ENCODE data around the gene SPART.

Gene SPART

GRCh38 chr13:36275190-36276002, 70.8 kb downstream of the SPART start:
- peaks cover 3% of the 10 kb centered on the region; the same call in 1 of the 2 replicates for H3K36me3 ChIP-seq (ENCODE audit: insufficient read depth, low read depth, low read length)
- H3K9ac ChIP-seq (ENCODE audit: low read depth, low read length): no peak overlapping the region
- H3K4me3 ChIP-seq (ENCODE audit: low read length): no peak overlapping the region
- no peaks in the 10 kb centered on the region for H3K9me3 ChIP-seq (ENCODE audit: insufficient read depth, low read depth, low read length)
- no peaks in the 10 kb centered on the region for H3K4me1 ChIP-seq (ENCODE audit: insufficient read depth, low read length)
- H3K27ac ChIP-seq (ENCODE audit: low read length): no peak overlapping the region
- no peaks in the 10 kb centered on the region for H3K27me3 ChIP-seq (ENCODE audit: insufficient read depth, low read length)

DNA sequence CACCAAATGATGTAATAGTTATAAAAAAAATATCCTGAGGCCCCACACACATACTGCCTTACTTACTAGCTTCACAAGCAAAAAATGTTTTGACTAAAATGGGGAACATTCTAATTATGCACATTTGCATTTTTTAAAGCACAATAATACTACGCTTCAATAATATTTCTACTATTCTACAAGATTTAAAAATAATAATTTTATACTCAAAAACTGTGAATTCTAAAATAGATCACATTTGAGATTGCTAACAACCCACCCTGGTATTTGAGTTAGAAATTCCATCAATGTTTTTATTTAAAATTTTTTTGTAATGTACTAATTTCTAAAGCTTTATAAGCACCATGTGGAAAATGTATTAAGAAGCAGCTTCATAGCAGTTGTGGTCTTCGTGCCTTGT, 72.8 kb downstream of the SPART start:
- no peak overlapping the region for H3K27ac ChIP-seq (ENCODE audit: low read length)
- no peaks in the 10 kb centered on the region for H3K27me3 ChIP-seq (ENCODE audit: insufficient read depth, low read length)
- no peaks in the 10 kb centered on the region for H3K9me3 ChIP-seq (ENCODE audit: insufficient read depth, low read depth, low read length)
- no peak overlapping the region for H3K4me3 ChIP-seq (ENCODE audit: low read length)
- H3K9ac ChIP-seq (ENCODE audit: low read depth, low read length): no peak overlapping the region
- H3K36me3 ChIP-seq (ENCODE audit: insufficient read depth, low read depth, low read length): peaks cover 3% of the 10 kb centered on the region; the same call in 1 of the 2 replicates
- H3K4me1 ChIP-seq (ENCODE audit: insufficient read depth, low read length): no peaks in the 10 kb centered on the region

GRCh38 chr13:36261976-36262375, 84.2 kb downstream of the SPART start:
- Histone ChIP-seq H3K27ac (ENCODE audit: low read length) (no peak overlapping the region), H3K36me3 (ENCODE audit: insufficient read depth, low read depth, low read length) (no peaks in the 10 kb centered on the region), H3K4me1 (ENCODE audit: insufficient read depth, low read length) (peaks cover 5% of the 10 kb centered on the region; the same call in 1 of the 2 replicates), H3K4me3 (ENCODE audit: low read length) (no peak overlapping the region), H3K27me3 (ENCODE audit: insufficient read depth, low read length) (no peaks in the 10 kb centered on the region), H3K9ac (ENCODE audit: low read depth, low read length) (no peak overlapping the region), H3K9me3 (ENCODE audit: insufficient read depth, low read depth, low read length) (no peaks in the 10 kb centered on the region)

- Histone ChIP-seq H3K9me3 (ENCODE audit: insufficient read depth, low read depth, low read length) (no peaks in the 10 kb centered on the region), H3K27ac (ENCODE audit: low read length) (no peak overlapping the region)
Observed at GRCh38 chr13:36261011-36261410, 85.2 kb downstream of the SPART start.

DNA sequence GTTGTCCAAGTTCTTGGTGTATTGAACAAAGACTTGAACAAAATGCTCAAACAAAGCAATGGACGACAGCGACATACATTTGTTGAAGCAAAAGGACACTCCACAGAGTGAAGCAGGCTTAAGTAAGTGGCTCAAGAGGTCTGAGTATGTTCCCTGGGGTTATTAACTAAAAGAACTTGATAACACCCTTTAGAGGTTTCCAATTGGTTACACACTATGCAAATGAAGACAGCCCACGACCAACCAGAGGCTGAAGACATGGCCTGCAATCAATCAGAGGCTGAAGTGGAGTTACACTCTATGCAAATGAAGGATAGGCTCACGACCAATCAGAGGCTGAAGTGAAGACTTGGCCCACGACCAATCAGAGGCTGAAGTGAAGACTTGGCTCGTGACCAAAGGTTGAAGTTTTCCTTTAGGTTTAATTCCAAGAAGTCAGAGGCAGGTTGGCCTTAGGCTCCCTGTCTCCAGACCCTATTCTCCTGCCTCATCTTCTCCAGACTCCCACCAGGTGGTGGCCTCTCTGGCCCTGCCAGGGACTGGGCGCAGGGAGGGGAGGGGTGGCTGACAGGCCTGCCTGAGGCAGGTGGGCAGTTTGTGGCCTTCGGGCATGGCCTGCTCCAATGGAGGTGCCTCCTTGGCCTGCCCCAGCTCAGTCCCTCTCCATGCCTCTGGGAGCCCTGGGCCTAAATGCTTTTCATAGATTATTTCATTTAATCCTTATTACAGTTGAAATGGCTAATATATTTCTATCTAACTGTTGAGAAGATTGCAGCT, 86.6 kb downstream of the SPART start:
- Histone ChIP-seq H3K36me3 (ENCODE audit: insufficient read depth, low read depth, low read length) (no peaks in the 10 kb centered on the region), H3K9me3 (ENCODE audit: insufficient read depth, low read depth, low read length) (no peaks in the 10 kb centered on the region), H3K4me3 (ENCODE audit: low read length) (no peak overlapping the region), H3K9ac (ENCODE audit: low read depth, low read length) (no peak overlapping the region), H3K27ac (ENCODE audit: low read length) (no peak overlapping the region), H3K4me1 (ENCODE audit: insufficient read depth, low read length) (peaks cover 5% of the 10 kb centered on the region; the same call in 1 of the 2 replicates), H3K27me3 (ENCODE audit: insufficient read depth, low read length) (no peaks in the 10 kb centered on the region)

More at GRCh38 chr13:36261011-36261410, 85.2 kb downstream of the SPART start:
- H3K9ac ChIP-seq (ENCODE audit: low read depth, low read length): no peak overlapping the region
- H3K4me3 ChIP-seq (ENCODE audit: low read length): no peak overlapping the region
- peaks cover 5% of the 10 kb centered on the region; the same call in 1 of the 2 replicates for H3K4me1 ChIP-seq (ENCODE audit: insufficient read depth, low read length)
- no peaks in the 10 kb centered on the region for H3K36me3 ChIP-seq (ENCODE audit: insufficient read depth, low read depth, low read length)
- no peaks in the 10 kb centered on the region for H3K27me3 ChIP-seq (ENCODE audit: insufficient read depth, low read length)

DNA sequence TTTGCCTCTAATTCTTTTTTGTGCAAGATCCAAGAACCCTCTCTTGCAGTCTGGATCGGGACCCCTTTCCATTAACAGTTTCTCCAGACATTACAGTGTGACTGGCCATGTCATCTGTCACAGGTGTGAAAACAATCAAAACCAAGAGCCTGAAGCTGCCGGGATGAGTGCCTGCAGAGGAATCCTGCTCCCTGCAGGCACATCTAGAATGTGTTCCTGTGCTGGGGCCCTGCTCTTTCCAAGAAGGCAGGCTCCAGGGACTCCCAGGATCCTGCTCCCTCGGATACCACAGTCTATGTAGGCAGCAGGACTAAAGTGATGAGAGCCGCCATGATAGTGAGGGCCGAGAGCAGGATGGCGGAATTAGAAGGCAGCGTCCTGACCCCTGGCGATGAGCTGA, 87.4 kb downstream of the SPART start:
- H3K9ac ChIP-seq (ENCODE audit: low read depth, low read length): no peak overlapping the region
- no peaks in the 10 kb centered on the region for H3K9me3 ChIP-seq (ENCODE audit: insufficient read depth, low read depth, low read length)
- no peak overlapping the region for H3K4me3 ChIP-seq (ENCODE audit: low read length)
- peaks cover 5% of the 10 kb centered on the region; the same call in 1 of the 2 replicates for H3K4me1 ChIP-seq (ENCODE audit: insufficient read depth, low read length)
- H3K27me3 ChIP-seq (ENCODE audit: insufficient read depth, low read length): no peaks in the 10 kb centered on the region
- no peak overlapping the region for H3K27ac ChIP-seq (ENCODE audit: low read length)
- no peaks in the 10 kb centered on the region for H3K36me3 ChIP-seq (ENCODE audit: insufficient read depth, low read depth, low read length)
